PC-3 (cell line): ENCODE measurements around the gene ASTN2.

Experiments
- CTCF ChIP-seq: fragments of 300-600 bp; sonication (generic); conservative IDR thresholded peaks from 2 replicates; pipeline ENCODE4 v1.5.1; 2017; ENCODE audit warnings: antibody characterized with exemption, low read depth, mild to moderate bottlenecking, low read length
- EZH2phosphoT487 ChIP-seq: fragments of 300-600 bp; sonication (generic); IDR thresholded peaks from 2 replicates; pipeline ENCODE4 v1.6.1; 2018; ENCODE audit warnings: mild to moderate bottlenecking, antibody characterized with exemption, low read length, borderline replicate concordance

- TF ChIP-seq CTCF (no peak), EZH2phosphoT487 (no peak)
These were observed 848.9 kb downstream of the ASTN2 start for GRCh38 chr9:116565986-116566385.
